Fibroblast of lung (primary cell): ENCODE data around the gene CYBA. TPM values are rescaled to one million over a fixed set of nuclear protein-coding genes. Genes with fewer than 3 reads are reported as not detected.

Experiments used
- DNase-seq, 2 donors: peaks; one replicate each; pipeline versions ENCODE4 v3.0.0 to v3.0.0-alpha.2; 2010; ENCODE audit warnings: low read depth in 2 of 2
- H2AFZ ChIP-seq: 2 replicates; pipeline ENCODE4 v1.5.1; 2012; ENCODE audit warnings: low read length, control low read depth, inconsistent platforms
- H3K27ac ChIP-seq: 2 replicates; pipeline ENCODE4 v1.5.1; 2011; ENCODE audit warnings: low read length, control low read depth; ENCODE audit not compliant: insufficient read depth
- H3K27me3 ChIP-seq: 2 replicates; pipeline ENCODE4 v1.5.1; 2011; ENCODE audit warnings: mild to moderate bottlenecking, low read length; ENCODE audit not compliant: control insufficient read depth, insufficient read depth
- H3K36me3 ChIP-seq: 2 replicates; pipeline ENCODE4 v1.5.1; 2011; ENCODE audit warnings: low read length; ENCODE audit not compliant: control insufficient read depth, insufficient read depth
- H3K4me1 ChIP-seq: 2 replicates; pipeline ENCODE4 v1.5.1; 2011; ENCODE audit warnings: low read length; ENCODE audit not compliant: control insufficient read depth, insufficient read depth; ENCODE audit errors: extremely low read depth
- H3K4me2 ChIP-seq: 2 replicates; pipeline ENCODE4 v1.5.1; 2011; ENCODE audit warnings: low read length, control low read depth; ENCODE audit not compliant: insufficient read depth; ENCODE audit errors: extremely low read depth
- H3K4me3 ChIP-seq, 4 experiments: fragments of 200-600 bp in 1 of 4; sonication (generic) in 1 of 4; replicated peaks in 1 of 4; 2 replicates each; pipeline ENCODE4 v1.5.1; 2011 to 2016; ENCODE audit warnings: low read length in 4 of 4, low read depth in 3 of 4, mild to moderate bottlenecking in 3 of 4, control low read depth in 2 of 4, inconsistent platforms in 1 of 4, mixed read lengths in 1 of 4; ENCODE audit not compliant: insufficient read depth in 1 of 4; ENCODE audit errors: control extremely low read depth in 1 of 4
- H3K79me2 ChIP-seq: 2 replicates; pipeline ENCODE4 v1.5.1; 2012; ENCODE audit warnings: mild to moderate bottlenecking, low read length, inconsistent platforms; ENCODE audit not compliant: control insufficient read depth, insufficient read depth
- H3K9ac ChIP-seq: 2 replicates; pipeline ENCODE4 v1.5.1; 2011; ENCODE audit warnings: mild to moderate bottlenecking, low read length, control low read depth; ENCODE audit not compliant: insufficient read depth
- H3K9me3 ChIP-seq: 2 replicates; pipeline ENCODE4 v1.5.1; 2012; ENCODE audit warnings: low read depth, low read length; ENCODE audit not compliant: control insufficient read depth, insufficient read depth
- H4K20me1 ChIP-seq: 2 replicates; pipeline ENCODE4 v1.5.1; 2011; ENCODE audit warnings: low read length; ENCODE audit not compliant: control insufficient read depth, insufficient read depth; ENCODE audit errors: extremely low read depth
- EZH2 ChIP-seq: IDR thresholded peaks from 2 replicates; pipeline ENCODE4 v1.5.1; 2012; ENCODE audit warnings: low read length, control low read depth, mild to moderate bottlenecking; ENCODE audit errors: missing control alignments
- polyA plus RNA-seq, 2 donors: library from polyadenylated mRNA; depleted of rRNA in 1 of 2; stranded (reverse) in 1 of 2; unstranded in 1 of 2; fragments of >200 nt; gene quantifications; 2 replicates each; pipeline ENCODE4 v1.2.1, GENCODE V29; 2011 to 2012; ENCODE audit warnings: missing spikeins in 1 of 2
- total RNA-seq: library from RNA; depleted of rRNA; stranded (reverse); fragments of >200 nt; gene quantifications from 2 replicates; pipeline ENCODE4 v1.2.1, GENCODE V29; 2014
- TF ChIP-seq, protein P1 (sequence below), 2 donors: IDR thresholded peaks in 1 of 2; conservative IDR thresholded peaks in 1 of 2; 1 replicate in 1 of 2; 2 replicates in 1 of 2; pipeline ENCODE4 v1.5.1; 2011 to 2012; ENCODE audit warnings: low read length in 2 of 2, control low read depth in 1 of 2, inconsistent platforms in 1 of 2, low read depth in 1 of 2, mild to moderate bottlenecking in 1 of 2

CYBA gene
- total and polyA plus RNA-seq, 2 donors (not counting 1 experiment from before 2014, with no cell fraction given), result 74.7 to 124 TPM

DNA sequence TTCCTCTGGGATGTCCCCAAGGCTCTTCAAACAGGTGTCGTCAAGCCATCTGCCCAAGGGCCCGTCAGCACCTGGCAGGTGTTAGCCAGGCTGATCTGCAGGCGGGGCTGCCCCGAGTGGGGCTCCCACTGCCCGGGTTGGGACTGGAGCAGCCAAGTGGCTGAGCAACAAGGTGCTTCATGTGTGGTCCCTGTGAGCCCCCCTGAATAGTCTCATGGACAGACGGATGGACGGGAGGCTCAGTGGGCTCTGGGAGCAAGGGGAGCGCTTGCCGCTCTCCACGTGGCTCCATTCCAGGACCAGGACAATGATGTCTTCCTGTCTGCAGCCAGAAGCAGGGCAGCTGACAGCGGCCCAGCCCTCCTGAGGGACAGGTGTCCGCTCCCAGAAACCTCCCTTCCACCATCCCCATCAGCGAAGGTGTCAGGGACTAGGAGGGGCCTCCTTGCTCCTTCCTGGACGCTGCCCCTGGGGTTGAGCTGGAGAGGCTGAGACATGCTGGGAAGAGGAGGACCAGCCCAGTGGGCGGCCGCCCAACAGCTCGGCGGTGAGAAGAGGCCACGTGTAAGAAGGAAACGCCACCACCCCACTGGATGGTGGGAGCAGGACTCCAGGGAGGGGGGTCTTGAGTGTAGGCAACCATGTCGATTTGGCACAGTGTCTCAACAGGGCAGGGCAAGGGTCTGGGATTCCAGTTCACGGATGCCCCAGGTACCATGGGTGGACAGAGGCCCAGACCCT lies 25.8 kb upstream of the CYBA start:
- Histone ChIP-seq H3K4me2 (no peak overlapping the region), H3K27ac (no peak overlapping the region), H3K4me3 (no peak overlapping the region), H4K20me1 (no peaks in the 10 kb centered on the region), H3K4me1 (no peaks in the 10 kb centered on the region), H3K79me2 (no peaks in the 10 kb centered on the region), H3K9ac (no peak overlapping the region), H2AFZ (no peak overlapping the region), H3K36me3 (peaks cover 2% of the 10 kb centered on the region), H3K27me3 (peaks cover 4% of the 10 kb centered on the region), H3K9me3 (no peaks in the 10 kb centered on the region)
- TF ChIP-seq, protein P1, sequence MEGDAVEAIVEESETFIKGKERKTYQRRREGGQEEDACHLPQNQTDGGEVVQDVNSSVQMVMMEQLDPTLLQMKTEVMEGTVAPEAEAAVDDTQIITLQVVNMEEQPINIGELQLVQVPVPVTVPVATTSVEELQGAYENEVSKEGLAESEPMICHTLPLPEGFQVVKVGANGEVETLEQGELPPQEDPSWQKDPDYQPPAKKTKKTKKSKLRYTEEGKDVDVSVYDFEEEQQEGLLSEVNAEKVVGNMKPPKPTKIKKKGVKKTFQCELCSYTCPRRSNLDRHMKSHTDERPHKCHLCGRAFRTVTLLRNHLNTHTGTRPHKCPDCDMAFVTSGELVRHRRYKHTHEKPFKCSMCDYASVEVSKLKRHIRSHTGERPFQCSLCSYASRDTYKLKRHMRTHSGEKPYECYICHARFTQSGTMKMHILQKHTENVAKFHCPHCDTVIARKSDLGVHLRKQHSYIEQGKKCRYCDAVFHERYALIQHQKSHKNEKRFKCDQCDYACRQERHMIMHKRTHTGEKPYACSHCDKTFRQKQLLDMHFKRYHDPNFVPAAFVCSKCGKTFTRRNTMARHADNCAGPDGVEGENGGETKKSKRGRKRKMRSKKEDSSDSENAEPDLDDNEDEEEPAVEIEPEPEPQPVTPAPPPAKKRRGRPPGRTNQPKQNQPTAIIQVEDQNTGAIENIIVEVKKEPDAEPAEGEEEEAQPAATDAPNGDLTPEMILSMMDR (conservative IDR thresholded peaks at IDR 0.05 in 1 of 2, IDR thresholded peaks at IDR 0.05 in 1 of 2; ENCODE audit: low read depth in 1 of 2, low read length in 2 of 2), result no peak
- no peak for TF ChIP-seq EZH2
- DNase-seq, result no peak

DNA sequence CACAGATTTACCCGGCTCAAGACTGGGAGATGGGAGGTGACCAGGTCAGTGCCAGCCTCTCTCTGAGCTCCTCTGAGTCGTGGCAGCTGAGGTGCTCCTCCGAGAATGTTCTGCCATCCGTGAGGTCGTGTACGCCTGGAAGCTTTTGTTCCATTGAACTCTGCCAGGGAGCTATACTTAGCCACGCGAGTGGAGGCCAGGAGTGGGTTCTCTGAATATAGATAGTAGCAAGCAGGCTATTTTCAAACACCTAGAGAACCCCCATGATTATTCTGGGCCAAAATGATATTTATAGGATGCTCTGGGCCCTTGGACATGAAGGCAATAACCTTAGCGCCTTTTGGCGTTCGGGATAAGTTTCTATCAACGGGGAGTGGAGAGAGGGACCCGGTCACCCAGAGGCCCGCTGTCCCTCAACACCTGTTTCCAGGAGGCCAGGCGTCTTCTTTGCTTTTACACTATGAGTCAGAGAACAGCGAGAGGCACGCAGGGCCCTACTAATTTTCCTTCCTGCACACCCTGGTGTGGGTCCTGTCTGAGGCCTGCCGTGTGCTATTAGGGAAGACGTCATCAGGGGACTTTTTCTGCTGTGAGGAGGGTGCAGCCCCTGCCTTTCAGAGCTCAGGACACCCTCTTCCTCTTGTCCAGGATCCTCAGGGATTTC lies 23.0 kb upstream of the CYBA start:
- Histone ChIP-seq H2AFZ (no peak overlapping the region), H3K79me2 (no peaks in the 10 kb centered on the region), H3K4me1 (no peaks in the 10 kb centered on the region), H3K36me3 (peaks cover 2% of the 10 kb centered on the region), H3K9ac (no peak overlapping the region), H3K9me3 (no peaks in the 10 kb centered on the region), H3K4me3 (no peak overlapping the region), H3K27ac (no peak overlapping the region), H4K20me1 (no peaks in the 10 kb centered on the region), H3K27me3 (peaks cover 4% of the 10 kb centered on the region), H3K4me2 (no peak overlapping the region)
- DNase-seq, result no peak
- TF ChIP-seq, protein P1 (conservative IDR thresholded peaks at IDR 0.05 in 1 of 2, IDR thresholded peaks at IDR 0.05 in 1 of 2; ENCODE audit: low read depth in 1 of 2, low read length in 2 of 2), result no peak

DNA sequence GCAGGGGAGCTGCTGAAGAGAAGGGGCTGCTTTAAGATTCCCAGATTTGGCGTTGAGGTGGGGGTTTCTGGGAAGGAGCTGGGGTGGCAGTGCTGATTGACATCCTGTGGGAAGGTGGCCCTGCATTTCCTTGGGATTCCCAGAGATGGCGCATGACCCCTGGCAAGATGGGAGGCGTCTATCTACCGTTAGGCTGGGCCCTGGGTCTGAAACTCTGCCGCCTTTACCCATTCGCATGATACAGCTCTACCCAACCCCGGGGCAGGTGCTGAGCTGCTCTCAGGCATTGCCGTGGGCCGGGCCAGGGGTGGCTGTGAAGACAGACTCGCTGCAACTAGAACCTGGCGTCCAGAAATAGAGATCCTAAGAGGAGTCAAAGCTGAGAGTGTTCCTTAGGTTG lies 21.9 kb upstream of the CYBA start:
- Histone ChIP-seq H3K4me3 (no peak overlapping the region), H4K20me1 (no peaks in the 10 kb centered on the region), H3K79me2 (no peaks in the 10 kb centered on the region), H3K9me3 (no peaks in the 10 kb centered on the region), H3K27ac (no peak overlapping the region), H3K27me3 (no peaks in the 10 kb centered on the region), H3K9ac (no peak overlapping the region), H3K36me3 (peaks cover 2% of the 10 kb centered on the region), H3K4me2 (no peak overlapping the region), H2AFZ (no peak overlapping the region), H3K4me1 (no peaks in the 10 kb centered on the region)
- TF ChIP-seq, protein P1 (conservative IDR thresholded peaks at IDR 0.05 in 1 of 2, IDR thresholded peaks at IDR 0.05 in 1 of 2; ENCODE audit: low read depth in 1 of 2, low read length in 2 of 2), result peak in 1 of 2 donors; percentile 47
- no peak for TF ChIP-seq EZH2
- no peak for DNase-seq
